ENCODE measurements around the gene PLXNA4. TPM values are rescaled to one million over a fixed set of nuclear protein-coding genes. Genes with fewer than 3 reads are reported as not detected.

PLXNA4 gene
- total and polyA plus RNA-seq, 2 experiments from 2014 or later, result 0.32 TPM; not detected in 1

DNA sequence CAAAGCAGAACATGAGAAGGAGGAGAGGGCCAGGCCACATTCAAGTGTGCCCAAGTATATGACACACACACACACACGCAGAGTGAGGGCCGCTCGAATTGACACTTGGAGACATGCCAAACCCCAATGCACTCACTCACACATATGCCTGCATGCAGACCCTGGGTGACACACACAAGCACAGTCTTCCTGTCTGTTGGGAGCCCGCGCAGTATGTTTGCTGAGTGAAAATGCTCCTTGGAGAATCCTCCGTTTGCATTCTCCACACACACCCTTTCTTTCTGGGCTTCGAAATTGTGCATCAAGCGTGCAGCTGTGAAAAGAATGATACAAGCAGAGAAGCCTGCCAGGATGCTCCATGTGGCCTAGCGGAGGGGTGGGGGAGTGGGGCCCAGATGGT lies 120.9 kb downstream of the PLXNA4 start:
- Histone ChIP-seq H3K9me3 (ENCODE audit: low read depth) (no peaks in the 10 kb centered on the region), H3K9ac (no peak overlapping the region), H3K36me3 (ENCODE audit: low read depth) (no peaks in the 10 kb centered on the region), H3F3A (ENCODE audit: insufficient read depth) (no peaks in the 10 kb centered on the region), H3K9me2 (ENCODE audit: insufficient read depth) (no peaks in the 10 kb centered on the region), H3K4me3 (no peak overlapping the region), H4K20me1 (ENCODE audit: insufficient read depth) (no peaks in the 10 kb centered on the region), H3K27ac (no peak overlapping the region), H3K27me3 (replicated peaks; ENCODE audit: insufficient read depth) (no peaks in the 10 kb centered on the region), H2AFZ (no peak overlapping the region), H3K79me2 (ENCODE audit: insufficient read depth) (no peaks in the 10 kb centered on the region), H3K4me2 (ENCODE audit: unreplicated experiment) (no peak overlapping the region), H3K4me1 (ENCODE audit: insufficient read depth) (no peaks in the 10 kb centered on the region)
- WGBS, 2 experiments (ENCODE audit: low coverage in 1 of 2, low lambda C conversion rate in 2 of 2, missing lambda C conversion rate in 2 of 2), result 64 to 73% methylated on average over 9 of the region's 9 CpGs
- DNase-seq, result no peak
- in situ Hi-C loops (cut with MboI), result no loop called here
- TF ChIP-seq EZH2phosphoT487 (IDR thresholded peaks at IDR 0.05; ENCODE audit: insufficient read depth, low read depth), result no peak
- no peak for TF ChIP-seq EZH2 (IDR thresholded peaks at IDR 0.05; ENCODE audit: insufficient read depth, poor library complexity, severe bottlenecking)

- no peaks in the 10 kb centered on the region for H3K4me1 ChIP-seq (ENCODE audit: insufficient read depth)
- H4K20me1 ChIP-seq (ENCODE audit: insufficient read depth), result no peaks in the 10 kb centered on the region
- no peaks in the 10 kb centered on the region for H3K36me3 ChIP-seq (ENCODE audit: low read depth)
- H3K4me3 ChIP-seq, result no peak overlapping the region
- H3F3A ChIP-seq (ENCODE audit: insufficient read depth), result no peaks in the 10 kb centered on the region
- TF ChIP-seq EZH2 (IDR thresholded peaks at IDR 0.05; ENCODE audit: insufficient read depth, poor library complexity, severe bottlenecking), result no peak
- no peak for TF ChIP-seq EZH2phosphoT487 (IDR thresholded peaks at IDR 0.05; ENCODE audit: insufficient read depth, low read depth)
- in situ Hi-C loops (cut with MboI), result no loop called here
- no peak overlapping the region for H3K9ac ChIP-seq
- H3K9me2 ChIP-seq (ENCODE audit: insufficient read depth), result no peaks in the 10 kb centered on the region
- H3K9me3 ChIP-seq (ENCODE audit: low read depth), result no peaks in the 10 kb centered on the region
- H3K79me2 ChIP-seq (ENCODE audit: insufficient read depth), result no peaks in the 10 kb centered on the region
- no peaks in the 10 kb centered on the region for H3K27me3 ChIP-seq (replicated peaks; ENCODE audit: insufficient read depth)
- no peak overlapping the region for H3K4me2 ChIP-seq (ENCODE audit: unreplicated experiment)
- H2AFZ ChIP-seq, result no peak overlapping the region
- WGBS, 2 experiments (ENCODE audit: low coverage in 1 of 2, low lambda C conversion rate in 2 of 2, missing lambda C conversion rate in 2 of 2), result 79 to 88% methylated on average over 3 of the region's 3 CpGs
- no peak overlapping the region for H3K27ac ChIP-seq
- DNase-seq, result no peak
Observed at GRCh38 chr7:132453826-132454225, 122.4 kb downstream of the PLXNA4 start.

GRCh38 chr7:132451161-132451560 lies 125.1 kb downstream of the PLXNA4 start:
- H3K9me2 ChIP-seq (ENCODE audit: insufficient read depth), result no peaks in the 10 kb centered on the region
- H3K4me2 ChIP-seq (ENCODE audit: unreplicated experiment), result no peak overlapping the region
- H3K27ac ChIP-seq, result no peak overlapping the region
- H3K9me3 ChIP-seq (ENCODE audit: low read depth), result no peaks in the 10 kb centered on the region
- no peak overlapping the region for H2AFZ ChIP-seq
- H3F3A ChIP-seq (ENCODE audit: insufficient read depth), result no peaks in the 10 kb centered on the region
- no peak for DNase-seq
- no peak overlapping the region for H3K9ac ChIP-seq
- no peaks in the 10 kb centered on the region for H3K27me3 ChIP-seq (replicated peaks; ENCODE audit: insufficient read depth)
- no peaks in the 10 kb centered on the region for H3K36me3 ChIP-seq (ENCODE audit: low read depth)
- no peaks in the 10 kb centered on the region for H3K4me1 ChIP-seq (ENCODE audit: insufficient read depth)
- in situ Hi-C loops (cut with MboI), result no loop called here
- WGBS, 2 experiments (ENCODE audit: low coverage in 1 of 2, low lambda C conversion rate in 2 of 2, missing lambda C conversion rate in 2 of 2), result 37 to 44% methylated on average over 6 of the region's 6 CpGs
- H3K4me3 ChIP-seq, result no peak overlapping the region
- H4K20me1 ChIP-seq (ENCODE audit: insufficient read depth), result no peaks in the 10 kb centered on the region
- TF ChIP-seq EZH2 (IDR thresholded peaks at IDR 0.05; ENCODE audit: insufficient read depth, poor library complexity, severe bottlenecking) (no peak), EZH2phosphoT487 (IDR thresholded peaks at IDR 0.05; ENCODE audit: insufficient read depth, low read depth) (no peak)
- no peaks in the 10 kb centered on the region for H3K79me2 ChIP-seq (ENCODE audit: insufficient read depth)

DNA sequence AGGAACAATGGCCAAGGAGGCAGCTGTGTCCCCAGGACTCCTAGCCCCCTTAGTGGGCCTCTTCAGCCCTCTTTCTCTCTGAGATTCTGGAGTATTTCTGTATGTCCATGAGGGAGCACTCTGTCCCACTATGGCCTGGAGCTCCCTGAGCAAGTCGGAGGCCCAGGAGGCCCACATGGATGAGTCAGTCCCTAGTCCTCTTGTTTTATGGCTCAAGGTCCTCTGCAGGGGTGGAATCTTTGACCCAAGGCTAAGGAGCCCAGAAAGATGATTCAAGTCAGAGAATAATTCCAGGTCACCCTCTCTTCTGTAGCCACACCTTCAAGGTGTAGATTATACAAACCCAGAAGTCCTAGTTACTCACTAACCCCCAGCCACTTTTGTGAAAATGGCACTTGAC lies 125.6 kb downstream of the PLXNA4 start:
- Histone ChIP-seq H3K9ac (no peak overlapping the region), H3F3A (ENCODE audit: insufficient read depth) (no peaks in the 10 kb centered on the region), H3K9me2 (ENCODE audit: insufficient read depth) (no peaks in the 10 kb centered on the region), H3K27me3 (replicated peaks; ENCODE audit: insufficient read depth) (no peaks in the 10 kb centered on the region), H3K4me3 (no peak overlapping the region), H3K4me2 (ENCODE audit: unreplicated experiment) (no peak overlapping the region), H3K79me2 (ENCODE audit: insufficient read depth) (no peaks in the 10 kb centered on the region), H3K4me1 (ENCODE audit: insufficient read depth) (no peaks in the 10 kb centered on the region), H3K9me3 (ENCODE audit: low read depth) (no peaks in the 10 kb centered on the region), H4K20me1 (ENCODE audit: insufficient read depth) (no peaks in the 10 kb centered on the region), H3K27ac (no peak overlapping the region), H3K36me3 (ENCODE audit: low read depth) (no peaks in the 10 kb centered on the region), H2AFZ (no peak overlapping the region)
- WGBS, 2 experiments (ENCODE audit: low coverage in 1 of 2, low lambda C conversion rate in 2 of 2, missing lambda C conversion rate in 2 of 2), result 0 to 17% methylated on average over 1 of the region's 1 CpG
- in situ Hi-C loops (cut with MboI), result no loop called here
- TF ChIP-seq EZH2phosphoT487 (IDR thresholded peaks at IDR 0.05; ENCODE audit: insufficient read depth, low read depth) (no peak), EZH2 (IDR thresholded peaks at IDR 0.05; ENCODE audit: insufficient read depth, poor library complexity, severe bottlenecking) (no peak)
- no peak for DNase-seq

GRCh38 chr7:132450188-132450587 lies 126.1 kb downstream of the PLXNA4 start:
- H3K4me3 ChIP-seq, result no peak overlapping the region
- H3K9ac ChIP-seq, result no peak overlapping the region
- no peaks in the 10 kb centered on the region for H3K36me3 ChIP-seq (ENCODE audit: low read depth)
- no peaks in the 10 kb centered on the region for H3K4me1 ChIP-seq (ENCODE audit: insufficient read depth)
- H3F3A ChIP-seq (ENCODE audit: insufficient read depth), result no peaks in the 10 kb centered on the region
- H3K27me3 ChIP-seq (replicated peaks; ENCODE audit: insufficient read depth), result no peaks in the 10 kb centered on the region
- TF ChIP-seq EZH2phosphoT487 (IDR thresholded peaks at IDR 0.05; ENCODE audit: insufficient read depth, low read depth), result no peak
- TF ChIP-seq EZH2 (IDR thresholded peaks at IDR 0.05; ENCODE audit: insufficient read depth, poor library complexity, severe bottlenecking), result no peak
- DNase-seq, result no peak
- H3K4me2 ChIP-seq (ENCODE audit: unreplicated experiment), result no peak overlapping the region
- 57 to 60% methylated on average over 4 of the region's 4 CpGs for WGBS, 2 experiments (ENCODE audit: low coverage in 1 of 2, low lambda C conversion rate in 2 of 2, missing lambda C conversion rate in 2 of 2)
- H3K9me3 ChIP-seq (ENCODE audit: low read depth), result no peaks in the 10 kb centered on the region
- no peak overlapping the region for H3K27ac ChIP-seq
- in situ Hi-C loops (cut with MboI), result no loop called here
- H3K9me2 ChIP-seq (ENCODE audit: insufficient read depth), result no peaks in the 10 kb centered on the region
- H4K20me1 ChIP-seq (ENCODE audit: insufficient read depth), result no peaks in the 10 kb centered on the region
- H3K79me2 ChIP-seq (ENCODE audit: insufficient read depth), result no peaks in the 10 kb centered on the region
- no peak overlapping the region for H2AFZ ChIP-seq

Measured in GM23248 (cell line).